ENCODE results near the gene PLLP.

The PLLP gene

DNA sequence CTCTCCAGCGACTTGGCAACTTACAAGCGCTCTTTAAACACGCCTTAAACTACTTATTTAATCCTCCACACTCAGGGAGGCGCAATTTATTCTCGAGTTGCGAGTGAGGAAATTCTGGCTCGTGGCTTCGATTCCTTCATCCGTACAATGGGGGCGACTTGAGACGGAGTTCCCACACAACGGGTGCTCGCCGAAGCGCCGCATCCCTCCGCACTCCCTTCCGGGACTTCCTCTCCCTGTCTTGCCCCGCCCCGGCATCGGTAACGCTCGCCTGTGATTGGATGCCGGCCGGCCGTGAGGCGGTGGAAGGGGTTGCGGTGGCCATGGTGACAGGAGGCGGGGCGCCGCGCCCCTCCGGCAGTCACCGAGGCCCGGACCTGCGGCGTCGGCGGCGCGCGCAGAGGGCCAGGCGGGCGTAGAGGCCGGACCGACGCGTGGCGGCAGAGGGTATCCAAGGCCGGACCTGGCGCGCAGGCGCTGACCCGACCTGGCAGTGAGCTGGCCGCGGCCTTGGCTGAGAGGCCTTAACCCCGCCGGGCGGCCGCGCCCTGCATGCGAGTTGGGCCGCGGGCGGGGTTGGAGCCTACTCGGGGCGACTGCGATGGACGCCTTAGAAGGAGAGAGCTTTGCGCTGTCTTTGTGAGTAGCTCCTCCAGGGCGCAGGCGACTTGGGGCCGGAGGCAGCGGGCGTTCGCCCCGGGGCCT is 39.6 kb downstream of the PLLP start, which contains the start of gene ARL2BP:
TSS of gene ARL2BP (plus strand) at position 493 of the 705 bp plus-strand sequence. CDS start at position 602, 109 bp downstream.
- peaks cover 25% of the 10 kb centered on the region for H3K36me3 Mint-ChIP-seq (ENCODE audit: low read depth)
- intact Hi-C loops (cut with micrococcal nuclease), result loop anchor here (1.0 to 5.0 kb wide), 2 partner anchors 52 to 59 kb away; partner anchors contain the start of genes PSME3IP1 and RSPRY1
- H3K27me3 Mint-ChIP-seq, result no peaks in the 10 kb centered on the region
- peak within 1 kb of the TSS; percentile 81 for H3K4me3 Mint-ChIP-seq
- H3K9me3 Mint-ChIP-seq, result no peaks in the 10 kb centered on the region
- H3K27ac Mint-ChIP-seq, result peak within 1 kb of the TSS; percentile 91
- H3K4me1 Mint-ChIP-seq (ENCODE audit: low read depth), result peaks cover 36% of the 10 kb centered on the region

GRCh38 chr16:57244463-57244766 is 40.1 kb downstream of the PLLP start:
- intact Hi-C loops (cut with micrococcal nuclease), result no loop called here
- H3K4me1 Mint-ChIP-seq (ENCODE audit: low read depth), result peaks cover 36% of the 10 kb centered on the region
- H3K4me3 Mint-ChIP-seq, result peak overlapping the region; percentile 81
- peak overlapping the region; percentile 91 for H3K27ac Mint-ChIP-seq
- H3K9me3 Mint-ChIP-seq, result no peaks in the 10 kb centered on the region
- H3K36me3 Mint-ChIP-seq (ENCODE audit: low read depth), result peaks cover 22% of the 10 kb centered on the region
- no peaks in the 10 kb centered on the region for H3K27me3 Mint-ChIP-seq

DNA sequence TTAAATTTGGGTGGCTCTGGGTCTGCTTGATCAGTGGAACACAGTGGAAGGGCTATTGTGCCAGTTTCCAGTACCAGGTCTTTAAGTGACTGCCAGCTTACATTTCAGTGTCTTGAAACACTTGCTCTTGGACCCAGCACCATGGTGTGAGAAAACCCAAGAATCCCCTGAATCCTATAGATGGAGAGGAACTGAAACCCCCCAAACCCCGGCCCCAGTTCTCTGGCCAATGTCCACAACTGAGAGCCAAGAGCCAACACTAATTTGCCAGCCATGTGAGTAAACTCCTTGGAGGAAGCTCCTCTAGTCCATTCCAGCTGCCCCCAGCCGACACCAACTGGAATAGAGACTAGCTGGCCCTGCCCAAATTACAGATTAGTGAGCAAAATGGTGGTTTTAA is 41.8 kb downstream of the PLLP start:
- Mint-ChIP-seq H3K36me3 (ENCODE audit: low read depth) (peaks cover 23% of the 10 kb centered on the region), H3K9me3 (no peaks in the 10 kb centered on the region), H3K4me1 (ENCODE audit: low read depth) (peaks cover 36% of the 10 kb centered on the region), H3K4me3 (no peak overlapping the region), H3K27me3 (no peaks in the 10 kb centered on the region), H3K27ac (peak overlapping the region; percentile 41)
- intact Hi-C loops (cut with micrococcal nuclease), result no loop called here

- Mint-ChIP-seq H3K27me3 (no peaks in the 10 kb centered on the region), H3K9me3 (no peaks in the 10 kb centered on the region), H3K4me1 (ENCODE audit: low read depth) (peaks cover 36% of the 10 kb centered on the region), H3K36me3 (ENCODE audit: low read depth) (peaks cover 28% of the 10 kb centered on the region), H3K4me3 (peak overlapping the region; percentile 28), H3K27ac (peak overlapping the region; percentile 75)
- intact Hi-C loops (cut with micrococcal nuclease), result no loop called here
Measured at GRCh38 chr16:57240851-57241250, 43.6 kb downstream of the PLLP start.

DNA sequence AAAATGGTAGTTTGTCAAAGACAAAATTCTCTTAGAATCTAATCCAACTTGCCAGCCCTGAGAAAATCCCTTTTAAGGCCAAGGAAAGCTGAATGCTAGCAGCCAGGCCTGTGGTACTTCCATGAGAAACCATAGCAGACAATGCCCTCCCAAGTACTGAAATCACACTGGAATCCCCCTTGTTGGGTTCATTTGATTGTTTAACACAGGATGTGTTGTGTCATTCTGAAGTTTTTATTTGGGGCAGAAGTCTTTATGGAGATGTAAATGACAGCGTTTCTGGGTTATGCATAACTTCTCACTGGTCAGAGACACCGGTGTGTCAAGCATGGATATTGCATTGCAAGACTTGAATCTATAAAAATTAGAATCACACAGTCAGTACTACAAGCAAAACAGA is 45.4 kb downstream of the PLLP start:
- Mint-ChIP-seq H3K4me1 (ENCODE audit: low read depth) (peaks cover 33% of the 10 kb centered on the region), H3K27ac (no peak overlapping the region), H3K9me3 (no peaks in the 10 kb centered on the region), H3K36me3 (ENCODE audit: low read depth) (peaks cover 42% of the 10 kb centered on the region), H3K4me3 (no peak overlapping the region), H3K27me3 (no peaks in the 10 kb centered on the region)
- intact Hi-C loops (cut with micrococcal nuclease), result no loop called here

GRCh38 chr16:57238682-57239081 is 45.8 kb downstream of the PLLP start:
- Mint-ChIP-seq H3K27ac (no peak overlapping the region), H3K4me1 (ENCODE audit: low read depth) (peaks cover 31% of the 10 kb centered on the region), H3K27me3 (no peaks in the 10 kb centered on the region), H3K36me3 (ENCODE audit: low read depth) (peaks cover 46% of the 10 kb centered on the region), H3K4me3 (no peak overlapping the region), H3K9me3 (no peaks in the 10 kb centered on the region)
- intact Hi-C loops (cut with micrococcal nuclease), result no loop called here

DNA sequence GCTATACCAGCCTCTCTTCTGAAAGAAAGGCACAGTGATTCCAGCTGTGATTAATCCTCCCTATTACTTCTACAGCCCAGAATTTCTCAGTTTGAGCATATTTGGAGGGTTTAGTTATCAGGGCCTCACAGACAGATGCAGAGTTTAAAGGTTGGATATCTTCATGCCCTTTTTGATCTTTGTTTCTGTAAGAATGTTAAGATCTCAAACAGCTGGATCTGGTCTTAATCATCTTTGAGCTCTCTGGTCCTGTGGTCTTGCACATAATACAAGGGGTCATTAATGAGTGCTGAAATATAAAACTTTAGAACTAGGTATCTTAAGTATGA is 48.5 kb downstream of the PLLP start:
- peak overlapping the region; percentile 56 for H3K27ac Mint-ChIP-seq
- intact Hi-C loops (cut with micrococcal nuclease), result no loop called here
- peaks cover 72% of the 10 kb centered on the region for H3K36me3 Mint-ChIP-seq (ENCODE audit: low read depth)
- peaks cover 17% of the 10 kb centered on the region for H3K4me1 Mint-ChIP-seq (ENCODE audit: low read depth)
- H3K27me3 Mint-ChIP-seq, result no peaks in the 10 kb centered on the region
- no peaks in the 10 kb centered on the region for H3K9me3 Mint-ChIP-seq
- no peak overlapping the region for H3K4me3 Mint-ChIP-seq

- H3K27me3 Mint-ChIP-seq, result no peaks in the 10 kb centered on the region
- H3K4me1 Mint-ChIP-seq (ENCODE audit: low read depth), result peaks cover 11% of the 10 kb centered on the region
- intact Hi-C loops (cut with micrococcal nuclease), result no loop called here
- H3K27ac Mint-ChIP-seq, result peak overlapping the region; percentile 56
- H3K4me3 Mint-ChIP-seq, result no peak overlapping the region
- peaks cover 78% of the 10 kb centered on the region for H3K36me3 Mint-ChIP-seq (ENCODE audit: low read depth)
- H3K9me3 Mint-ChIP-seq, result no peaks in the 10 kb centered on the region
Measured at GRCh38 chr16:57235128-57236021, 49.1 kb downstream of the PLLP start.

DNA sequence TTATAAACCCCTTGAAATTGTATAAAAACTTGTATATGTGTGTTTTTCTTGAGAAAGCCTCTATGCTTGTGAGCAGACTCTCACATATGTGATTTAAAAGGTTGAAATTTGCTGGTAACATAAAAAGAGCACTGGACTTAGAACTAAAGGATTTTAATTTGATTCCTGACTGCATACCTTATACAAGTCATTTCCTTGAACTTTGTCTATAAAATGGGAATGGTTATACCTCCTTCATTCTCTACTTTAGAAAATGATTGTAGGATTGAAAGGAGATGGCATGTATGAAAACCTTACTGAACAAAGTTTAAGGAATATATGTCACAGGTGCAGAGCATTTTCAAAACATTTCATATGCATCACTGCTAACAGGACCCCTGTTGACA is 49.8 kb downstream of the PLLP start:
- no peak overlapping the region for H3K27ac Mint-ChIP-seq
- H3K36me3 Mint-ChIP-seq (ENCODE audit: low read depth), result peaks cover 85% of the 10 kb centered on the region
- H3K4me3 Mint-ChIP-seq, result no peak overlapping the region

GRCh38 chr16:57233944-57234706 is 50.3 kb downstream of the PLLP start:
- Mint-ChIP-seq H3K4me1 (ENCODE audit: low read depth) (peaks cover 10% of the 10 kb centered on the region), H3K27me3 (no peaks in the 10 kb centered on the region), H3K36me3 (ENCODE audit: low read depth) (peaks cover 86% of the 10 kb centered on the region), H3K27ac (no peak overlapping the region), H3K9me3 (no peaks in the 10 kb centered on the region), H3K4me3 (no peak overlapping the region)
- intact Hi-C loops (cut with micrococcal nuclease), result no loop called here

More for the DNA sequence above, 49.8 kb downstream of the PLLP start:
- peaks cover 10% of the 10 kb centered on the region for H3K4me1 Mint-ChIP-seq (ENCODE audit: low read depth)
- intact Hi-C loops (cut with micrococcal nuclease), result no loop called here
- H3K27me3 Mint-ChIP-seq, result no peaks in the 10 kb centered on the region
- no peaks in the 10 kb centered on the region for H3K9me3 Mint-ChIP-seq

DNA sequence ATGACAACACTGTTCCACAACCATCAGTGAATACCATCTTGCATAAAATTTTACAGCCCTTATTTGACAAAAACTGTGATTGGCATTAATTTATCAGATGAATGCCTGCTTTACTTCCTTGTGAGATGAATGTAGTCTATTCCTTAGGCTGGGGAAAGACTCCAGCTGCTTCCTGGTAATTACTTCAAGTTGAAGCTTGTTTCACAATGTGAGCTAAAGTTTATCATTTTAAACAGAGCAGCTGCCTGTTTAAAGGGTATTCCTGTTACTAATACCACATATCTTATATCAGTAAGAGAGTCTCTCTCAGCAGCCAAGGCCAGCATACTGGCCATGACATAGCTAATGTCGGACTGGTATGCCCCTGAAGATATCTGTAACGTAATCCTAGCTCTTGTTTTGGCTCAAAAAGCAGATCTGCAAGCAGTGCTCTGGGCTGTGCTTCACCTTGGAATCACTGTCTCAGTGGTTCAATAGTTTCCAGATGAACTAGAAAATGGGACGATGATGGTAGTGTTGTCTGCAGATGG is 52.6 kb downstream of the PLLP start:
- Mint-ChIP-seq H3K27me3 (no peaks in the 10 kb centered on the region), H3K4me3 (no peak overlapping the region), H3K9me3 (no peaks in the 10 kb centered on the region), H3K4me1 (ENCODE audit: low read depth) (peaks cover 10% of the 10 kb centered on the region), H3K27ac (no peak overlapping the region), H3K36me3 (ENCODE audit: low read depth) (peaks cover 91% of the 10 kb centered on the region)
- intact Hi-C loops (cut with micrococcal nuclease), result no loop called here

DNA sequence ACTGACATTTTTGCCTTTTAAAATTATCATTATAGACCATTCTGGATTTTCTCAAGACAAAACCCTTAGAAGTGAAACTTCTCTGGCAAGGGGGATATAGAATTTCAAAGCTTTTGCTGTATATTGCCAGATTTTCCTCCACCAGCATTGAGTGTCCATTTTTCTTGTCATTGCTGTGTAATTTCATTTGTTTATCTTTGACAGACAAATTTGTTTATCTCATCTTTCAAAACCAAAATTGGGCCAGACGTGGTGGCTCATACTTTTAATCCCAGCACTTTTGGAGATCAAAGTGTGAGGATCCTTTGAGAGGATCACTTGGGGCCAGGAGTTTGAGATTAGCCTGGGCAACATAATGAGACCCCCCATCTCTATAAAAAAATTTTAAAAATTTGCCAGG is 55.4 kb downstream of the PLLP start:
- intact Hi-C loops (cut with micrococcal nuclease), result no loop called here
- Mint-ChIP-seq H3K27ac (no peak overlapping the region), H3K4me3 (no peak overlapping the region), H3K4me1 (ENCODE audit: low read depth) (no peaks in the 10 kb centered on the region), H3K9me3 (no peaks in the 10 kb centered on the region), H3K36me3 (ENCODE audit: low read depth) (peaks cover 99% of the 10 kb centered on the region), H3K27me3 (no peaks in the 10 kb centered on the region)

DNA sequence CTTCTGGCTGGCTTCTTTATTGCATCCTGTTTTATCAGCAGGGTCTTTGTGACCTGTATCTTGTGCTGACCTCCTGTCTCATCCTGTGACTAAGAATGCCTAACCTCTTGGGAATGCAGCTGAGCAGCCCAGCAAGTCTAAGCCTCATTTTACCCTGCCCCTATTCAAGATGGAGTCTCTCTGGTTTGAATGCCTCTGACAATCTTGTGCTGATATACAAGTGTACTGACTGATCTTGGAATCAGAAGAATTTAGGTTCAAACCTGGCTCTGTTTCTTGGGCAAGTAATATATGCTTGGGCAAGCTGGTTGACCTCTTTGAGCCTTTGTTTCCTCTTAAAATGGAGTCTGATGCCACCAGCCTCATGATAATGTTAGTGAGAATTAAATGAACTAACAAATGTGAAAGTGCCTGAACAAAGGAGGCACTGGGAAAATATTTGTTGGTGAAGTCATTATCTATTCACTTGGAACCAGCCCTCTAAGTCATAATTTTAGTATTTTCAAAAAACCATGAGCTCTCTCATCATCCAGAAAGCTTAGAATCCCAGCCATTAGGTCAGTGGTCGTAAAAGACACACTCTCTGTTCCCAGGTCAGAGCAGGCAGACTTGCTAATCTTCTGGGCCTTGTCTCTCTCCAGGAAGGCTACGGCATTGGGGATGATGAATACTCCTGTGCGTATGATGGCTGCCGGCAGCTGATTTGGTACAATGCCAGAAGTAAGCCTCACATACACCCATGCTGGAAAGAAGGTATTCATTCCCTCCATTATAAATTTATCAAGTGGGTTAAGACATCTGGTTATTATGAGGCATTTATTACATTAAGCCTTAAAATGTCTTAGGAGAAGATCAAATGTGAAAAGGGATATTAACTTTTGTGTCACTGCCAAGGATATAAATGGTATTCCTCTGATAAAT is 57.5 kb downstream of the PLLP start:
- H3K4me1 Mint-ChIP-seq (ENCODE audit: low read depth), result no peaks in the 10 kb centered on the region
- peaks cover 99% of the 10 kb centered on the region for H3K36me3 Mint-ChIP-seq (ENCODE audit: low read depth)
- H3K9me3 Mint-ChIP-seq, result no peaks in the 10 kb centered on the region
- intact Hi-C loops (cut with micrococcal nuclease), result no loop called here
- no peak overlapping the region for H3K27ac Mint-ChIP-seq
- no peak overlapping the region for H3K4me3 Mint-ChIP-seq
- H3K27me3 Mint-ChIP-seq, result no peaks in the 10 kb centered on the region
